Panc1 (cell line): Measurements from ENCODE around the gene ABCG1. TPM values are rescaled to one million over a fixed set of nuclear protein-coding genes. Genes with fewer than 3 reads are reported as not detected.

Source experiments
- ATAC-seq: fragments of 200-7000 bp; cut with Tn5 transposase; 2 replicates; pipeline ENCODE4 v1.9.1; 2020; ENCODE audit warnings: mild to moderate bottlenecking, moderate library complexity
- BruUV-seq: library from RNA; stranded (reverse); fragments of 400-500 nt; replicated peaks from 2 replicates; lab custom pipeline; 2021; lab: Mats Ljungman, UMichigan
- CTCF ChIA-PET: fragments of 300-600 bp; sonication (Branson Sonifier 250); formaldehyde crosslinking; loops from one replicate; lab custom pipeline; 2022; ENCODE audit warnings: antibody characterized with exemption; lab: Charles Lee
- POLR2A ChIA-PET: fragments of 300-600 bp; sonication (Branson Sonifier 250); formaldehyde crosslinking; loops from one replicate; lab custom pipeline; 2022; ENCODE audit warnings: antibody characterized with exemption; lab: Charles Lee
- DNase-seq: peaks from one replicate; pipeline ENCODE4 v3.0.0-alpha.2; 2010; ENCODE audit warnings: low read depth, low spot score
- H3K27ac ChIP-seq: 2 replicates; pipeline ENCODE4 v1.5.1; 2011; ENCODE audit warnings: mild to moderate bottlenecking, low read length, inconsistent platforms
- H3K27me3 ChIP-seq: fragments of 200-500 bp; sonication (Bioruptor generic); 2 replicates; pipeline ENCODE4 v1.6.0; 2014; ENCODE audit warnings: low read length, inconsistent platforms; ENCODE audit not compliant: control insufficient read depth, insufficient read depth
- H3K36me3 ChIP-seq: fragments of 200-500 bp; sonication (Bioruptor generic); 2 replicates; pipeline ENCODE4 v1.5.1; 2014; ENCODE audit warnings: inconsistent platforms, mild to moderate bottlenecking, low read length, moderate library complexity; ENCODE audit not compliant: control insufficient read depth, insufficient read depth
- H3K4me1 ChIP-seq: 2 replicates; pipeline ENCODE4 v1.5.1; 2011; ENCODE audit warnings: inconsistent platforms, mild to moderate bottlenecking, low read length, moderate library complexity; ENCODE audit not compliant: control insufficient read depth, insufficient read depth
- H3K4me3 ChIP-seq, 2 experiments: 2 replicates each; pipeline ENCODE4 v1.5.1; 2011 to 2012; ENCODE audit warnings: low read depth in 2 of 2, low read length in 2 of 2, mild to moderate bottlenecking in 2 of 2, inconsistent platforms in 1 of 2, moderate library complexity in 1 of 2
- H3K9me3 ChIP-seq: fragments of 200-500 bp; sonication (Bioruptor generic); 2 replicates; pipeline ENCODE4 v1.5.1; 2014; ENCODE audit warnings: low read depth, mild to moderate bottlenecking, inconsistent platforms, low read length, moderate library complexity; ENCODE audit not compliant: control insufficient read depth, insufficient read depth
- POLR2AphosphoS5 ChIP-seq: IDR thresholded peaks from 2 replicates; pipeline ENCODE4 v1.6.1; 2012; ENCODE audit warnings: mild to moderate bottlenecking, low read depth, low read length, moderate library complexity
- SIN3A ChIP-seq: IDR thresholded peaks from 2 replicates; pipeline ENCODE4 v1.6.1; 2012; ENCODE audit warnings: low read depth, mild to moderate bottlenecking, low read length, moderate library complexity, borderline replicate concordance; ENCODE audit not compliant: insufficient read depth
- TCF7L2 ChIP-seq: IDR thresholded peaks from 2 replicates; pipeline ENCODE4 v1.6.1; 2011; ENCODE audit warnings: mild to moderate bottlenecking, low read depth, low read length, inconsistent platforms
- in situ Hi-C: cut with HindIII; loops from 2 replicates; pipeline ENCODE4 v1.10.0; 2016; ENCODE audit warnings: low sequenced_read_pairs, low pct_unique_long_range_greater_than_20kb
- intact Hi-C: fragments of 100-400 bp; cut with micrococcal nuclease; formaldehyde crosslinking; loops from one replicate; pipeline ENCODE4 v1.10.0; 2022; ENCODE audit not compliant: unreplicated experiment
- total RNA-seq: library from RNA; stranded (reverse); gene quantifications from one replicate; pipeline ENCODE4 v1.2.1, GENCODE V29; 2021; ENCODE audit not compliant: unreplicated experiment
- TF ChIP-seq, protein P1 (sequence below): fragments of 450-650 bp; IDR thresholded peaks from 2 replicates; pipeline ENCODE4 v1.5.1; 2017; ENCODE audit warnings: mild to moderate bottlenecking
- TF ChIP-seq, protein P2 (sequence below), 2 experiments: IDR thresholded peaks; 2 replicates each; pipeline ENCODE4 v1.6.1; 2011 to 2012; ENCODE audit warnings: low read depth in 2 of 2, control low read depth in 1 of 2, low read length in 1 of 2, mild to moderate bottlenecking in 1 of 2, moderate library complexity in 1 of 2; ENCODE audit not compliant: insufficient read depth in 1 of 2

The ABCG1 gene
- total RNA-seq, 1 experiment from 2014 or later, result 0.80 TPM

DNA sequence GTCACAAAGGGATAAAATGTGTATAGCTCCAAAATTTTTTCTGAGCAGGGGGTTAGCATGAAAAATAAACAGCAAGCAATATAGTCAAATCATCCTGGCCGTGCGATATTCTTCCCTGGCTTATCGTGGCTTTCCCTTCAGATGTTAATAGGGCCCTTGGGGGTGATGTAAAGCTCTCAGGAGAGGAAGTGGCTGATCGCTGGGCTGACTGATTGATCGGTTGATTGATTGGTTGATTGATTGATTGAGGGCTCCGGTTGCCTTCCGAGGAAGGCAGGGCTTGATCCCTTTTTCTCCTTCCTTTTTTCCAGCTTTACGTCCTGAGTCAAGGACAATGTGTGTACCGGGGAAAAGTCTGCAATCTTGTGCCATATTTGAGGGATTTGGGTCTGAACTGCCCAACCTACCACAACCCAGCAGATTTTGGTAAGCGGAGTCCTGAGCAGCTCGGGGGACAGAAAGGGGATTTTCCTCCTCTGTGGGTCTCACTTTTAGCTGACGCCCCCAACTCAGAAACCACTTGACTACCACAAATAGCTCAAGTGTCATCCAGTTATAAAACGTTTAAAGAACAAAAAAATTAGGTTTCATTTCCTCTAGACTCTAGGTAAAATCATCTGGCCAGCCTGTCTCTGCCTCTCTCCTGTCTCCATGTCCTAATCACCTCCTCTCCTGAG, 66.8 kb downstream of the ABCG1 start:
- no peaks in the 10 kb centered on the region for H3K4me1 ChIP-seq
- CTCF ChIA-PET, result interaction anchor here (0.7 kb wide), 1 partner anchor 25 kb away, joined by 3 read pairs; no protein-coding TSS in a partner anchor
- in situ Hi-C loops, result no loop called here
- POLR2A ChIA-PET, result no interaction called here
- H3K36me3 ChIP-seq, result no peaks in the 10 kb centered on the region
- DNase-seq (no peak), ATAC-seq (no peak)
- H3K4me3 ChIP-seq, result no peak overlapping the region
- no peak overlapping the region for H3K27ac ChIP-seq
- TF ChIP-seq SIN3A (no peak), POLR2AphosphoS5 (no peak)
- TF ChIP-seq, protein P1, sequence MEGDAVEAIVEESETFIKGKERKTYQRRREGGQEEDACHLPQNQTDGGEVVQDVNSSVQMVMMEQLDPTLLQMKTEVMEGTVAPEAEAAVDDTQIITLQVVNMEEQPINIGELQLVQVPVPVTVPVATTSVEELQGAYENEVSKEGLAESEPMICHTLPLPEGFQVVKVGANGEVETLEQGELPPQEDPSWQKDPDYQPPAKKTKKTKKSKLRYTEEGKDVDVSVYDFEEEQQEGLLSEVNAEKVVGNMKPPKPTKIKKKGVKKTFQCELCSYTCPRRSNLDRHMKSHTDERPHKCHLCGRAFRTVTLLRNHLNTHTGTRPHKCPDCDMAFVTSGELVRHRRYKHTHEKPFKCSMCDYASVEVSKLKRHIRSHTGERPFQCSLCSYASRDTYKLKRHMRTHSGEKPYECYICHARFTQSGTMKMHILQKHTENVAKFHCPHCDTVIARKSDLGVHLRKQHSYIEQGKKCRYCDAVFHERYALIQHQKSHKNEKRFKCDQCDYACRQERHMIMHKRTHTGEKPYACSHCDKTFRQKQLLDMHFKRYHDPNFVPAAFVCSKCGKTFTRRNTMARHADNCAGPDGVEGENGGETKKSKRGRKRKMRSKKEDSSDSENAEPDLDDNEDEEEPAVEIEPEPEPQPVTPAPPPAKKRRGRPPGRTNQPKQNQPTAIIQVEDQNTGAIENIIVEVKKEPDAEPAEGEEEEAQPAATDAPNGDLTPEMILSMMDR, result no peak
- intact Hi-C loops, result no loop called here
- H3K9me3 ChIP-seq, result no peaks in the 10 kb centered on the region
- no TSS peak for BruUV-seq
- no peaks in the 10 kb centered on the region for H3K27me3 ChIP-seq

DNA sequence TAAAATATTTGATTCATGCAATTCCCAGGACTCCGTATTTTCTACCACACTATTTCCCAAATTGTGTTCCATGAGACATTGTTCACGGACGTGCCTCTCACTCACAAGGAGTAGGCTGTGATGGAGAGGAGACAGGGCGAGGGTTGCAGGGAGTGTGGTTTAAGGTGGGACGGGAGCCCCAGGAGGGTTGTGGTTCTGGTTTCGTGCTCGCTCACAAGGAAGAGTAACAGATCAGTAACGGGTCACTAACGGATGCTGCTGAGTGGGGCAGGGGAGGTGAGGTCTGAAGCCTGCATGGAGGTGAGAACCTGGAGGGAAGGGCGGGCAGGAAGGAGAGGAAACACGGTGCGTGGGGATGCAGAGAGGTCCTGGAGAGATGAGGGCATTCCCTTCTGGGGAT, 67.5 kb downstream of the ABCG1 start:
- no peaks in the 10 kb centered on the region for H3K4me1 ChIP-seq
- no peak overlapping the region for H3K4me3 ChIP-seq
- DNase-seq, result no peak
- CTCF ChIA-PET, result no interaction called here
- H3K27me3 ChIP-seq, result no peaks in the 10 kb centered on the region
- intact Hi-C loops, result no loop called here
- no TSS peak for BruUV-seq
- in situ Hi-C loops, result no loop called here
- no peak overlapping the region for H3K27ac ChIP-seq
- TF ChIP-seq TCF7L2, result no peak
- no peak for TF ChIP-seq POLR2AphosphoS5
- TF ChIP-seq, protein P2, sequence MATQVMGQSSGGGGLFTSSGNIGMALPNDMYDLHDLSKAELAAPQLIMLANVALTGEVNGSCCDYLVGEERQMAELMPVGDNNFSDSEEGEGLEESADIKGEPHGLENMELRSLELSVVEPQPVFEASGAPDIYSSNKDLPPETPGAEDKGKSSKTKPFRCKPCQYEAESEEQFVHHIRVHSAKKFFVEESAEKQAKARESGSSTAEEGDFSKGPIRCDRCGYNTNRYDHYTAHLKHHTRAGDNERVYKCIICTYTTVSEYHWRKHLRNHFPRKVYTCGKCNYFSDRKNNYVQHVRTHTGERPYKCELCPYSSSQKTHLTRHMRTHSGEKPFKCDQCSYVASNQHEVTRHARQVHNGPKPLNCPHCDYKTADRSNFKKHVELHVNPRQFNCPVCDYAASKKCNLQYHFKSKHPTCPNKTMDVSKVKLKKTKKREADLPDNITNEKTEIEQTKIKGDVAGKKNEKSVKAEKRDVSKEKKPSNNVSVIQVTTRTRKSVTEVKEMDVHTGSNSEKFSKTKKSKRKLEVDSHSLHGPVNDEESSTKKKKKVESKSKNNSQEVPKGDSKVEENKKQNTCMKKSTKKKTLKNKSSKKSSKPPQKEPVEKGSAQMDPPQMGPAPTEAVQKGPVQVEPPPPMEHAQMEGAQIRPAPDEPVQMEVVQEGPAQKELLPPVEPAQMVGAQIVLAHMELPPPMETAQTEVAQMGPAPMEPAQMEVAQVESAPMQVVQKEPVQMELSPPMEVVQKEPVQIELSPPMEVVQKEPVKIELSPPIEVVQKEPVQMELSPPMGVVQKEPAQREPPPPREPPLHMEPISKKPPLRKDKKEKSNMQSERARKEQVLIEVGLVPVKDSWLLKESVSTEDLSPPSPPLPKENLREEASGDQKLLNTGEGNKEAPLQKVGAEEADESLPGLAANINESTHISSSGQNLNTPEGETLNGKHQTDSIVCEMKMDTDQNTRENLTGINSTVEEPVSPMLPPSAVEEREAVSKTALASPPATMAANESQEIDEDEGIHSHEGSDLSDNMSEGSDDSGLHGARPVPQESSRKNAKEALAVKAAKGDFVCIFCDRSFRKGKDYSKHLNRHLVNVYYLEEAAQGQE (IDR thresholded peaks at IDR 0.05; ENCODE audit: insufficient read depth in 1 of 2, low read depth in 2 of 2, low read length in 1 of 2), result no peak
- no peak for TF ChIP-seq SIN3A
- TF ChIP-seq, protein P1, result no peak
- ATAC-seq, result no peak
- no peaks in the 10 kb centered on the region for H3K36me3 ChIP-seq
- H3K9me3 ChIP-seq, result no peaks in the 10 kb centered on the region
- POLR2A ChIA-PET, result no interaction called here
